ENCODE results near the gene TRIM33.

Gene TRIM33

GRCh38 chr1:114468047-114468446 lies 43.0 kb downstream of the TRIM33 start:
- H3K27ac ChIP-seq: no peak overlapping the region
- no peak overlapping the region for H3K9ac ChIP-seq
- H4K20me1 ChIP-seq: peaks cover 25 to 100% (median 76%) of the 10 kb centered on the region in 11 experiments; a peak in 18 of 22 replicates

GRCh38 chr1:114467491-114467890 lies 43.5 kb downstream of the TRIM33 start:
- Histone ChIP-seq H3K9me3 (replicated peaks in 1 of 11) (peaks cover 2 to 17% (median 9%) of the 10 kb centered on the region in 11 experiments; a peak in 10 of 22 replicates), H4K20me1 (peaks cover 23 to 100% (median 74%) of the 10 kb centered on the region in 11 experiments; a peak in 18 of 22 replicates), H3K4me3 (no peak overlapping the region), H3K36me3 (peaks cover 26 to 81% (median 58%) of the 10 kb centered on the region in 11 experiments), H3K27me3 (no peaks in the 10 kb centered on the region), H3K27ac (no peak overlapping the region), H3K4me1 (peaks cover 9 to 34% (median 21%) of the 10 kb centered on the region in 10 experiments), H3K9ac (no peak overlapping the region), H3K4me2 (peak overlapping the region in 5 of 11 experiments; percentile 10 to 50 (median 16); a peak in 6 of 22 replicates)
- TF ChIP-seq Cebpa-rat (IDR thresholded peaks at IDR 0.05): no peak

More at GRCh38 chr1:114468047-114468446, 43.0 kb downstream of the TRIM33 start:
- Histone ChIP-seq H3K27me3 (no peaks in the 10 kb centered on the region), H3K36me3 (peaks cover 24 to 81% (median 56%) of the 10 kb centered on the region in 11 experiments), H3K4me3 (no peak overlapping the region), H3K9me3 (replicated peaks in 1 of 11) (peaks cover 6 to 22% (median 15%) of the 10 kb centered on the region in 11 experiments; a peak in 20 of 22 replicates), H3K4me2 (peak overlapping the region in 7 of 11 experiments; percentile 3 to 50 (median 16); a peak in 9 of 22 replicates), H3K4me1 (peaks cover 9 to 34% (median 21%) of the 10 kb centered on the region in 10 experiments)
- no peak for TF ChIP-seq Cebpa-rat (IDR thresholded peaks at IDR 0.05)

GRCh38 chr1:114466334-114467014 lies 44.5 kb downstream of the TRIM33 start:
- Histone ChIP-seq H3K4me1 (peaks cover 9 to 34% (median 21%) of the 10 kb centered on the region in 10 experiments), H3K27me3 (no peaks in the 10 kb centered on the region), H3K4me2 (peak overlapping the region in 1 of 11 experiments; percentile 24; a peak in 1 of 22 replicates), H3K4me3 (no peak overlapping the region), H4K20me1 (peaks cover 20 to 97% (median 66%) of the 10 kb centered on the region in 11 experiments; a peak in 18 of 22 replicates), H3K9ac (no peak overlapping the region), H3K27ac (no peak overlapping the region), H3K36me3 (peaks cover 36 to 84% (median 65%) of the 10 kb centered on the region in 11 experiments), H3K9me3 (replicated peaks in 1 of 11) (peaks cover 0 to 19% (median 8%) of the 10 kb centered on the region in 11 experiments; a peak in 5 of 22 replicates)
- no peak for TF ChIP-seq Cebpa-rat (IDR thresholded peaks at IDR 0.05)

GRCh38 chr1:114462963-114463362 lies 48.0 kb downstream of the TRIM33 start:
- H3K9me3 ChIP-seq (replicated peaks in 1 of 11): peaks cover 26 to 41% (median 31%) of the 10 kb centered on the region in 11 experiments
- no peak overlapping the region for H3K27ac ChIP-seq
- no peak for TF ChIP-seq Cebpa-rat (IDR thresholded peaks at IDR 0.05)
- H3K4me2 ChIP-seq: no peak overlapping the region
- H3K9ac ChIP-seq: no peak overlapping the region
- peaks cover 6 to 62% (median 38%) of the 10 kb centered on the region in 11 experiments; a peak in 17 of 22 replicates for H4K20me1 ChIP-seq
- no peak overlapping the region for H3K4me3 ChIP-seq
- H3K4me1 ChIP-seq: peaks cover 1 to 38% (median 7%) of the 10 kb centered on the region in 10 experiments; a peak in 16 of 20 replicates
- H3K27me3 ChIP-seq: no peaks in the 10 kb centered on the region
- H3K36me3 ChIP-seq: peaks cover 52 to 93% (median 82%) of the 10 kb centered on the region in 11 experiments

- Histone ChIP-seq H3K9ac (no peak overlapping the region), H3K4me1 (peaks cover 0 to 38% (median under 1%) of the 10 kb centered on the region in 10 experiments; a peak in 10 of 20 replicates), H3K36me3 (peaks cover 57 to 97% (median 88%) of the 10 kb centered on the region in 11 experiments), H3K9me3 (replicated peaks in 1 of 11) (peaks cover 26 to 47% (median 35%) of the 10 kb centered on the region in 11 experiments), H3K27ac (no peak overlapping the region), H3K4me3 (no peak overlapping the region), H4K20me1 (peaks cover 4 to 56% (median 32%) of the 10 kb centered on the region in 11 experiments; a peak in 17 of 22 replicates), H3K4me2 (no peak overlapping the region), H3K27me3 (no peaks in the 10 kb centered on the region)
- no peak for TF ChIP-seq Cebpa-rat (IDR thresholded peaks at IDR 0.05)
Measured at GRCh38 chr1:114462341-114462740, 48.7 kb downstream of the TRIM33 start.

GRCh38 chr1:114458237-114458777 lies 52.7 kb downstream of the TRIM33 start:
- H3K9me3 ChIP-seq (replicated peaks in 1 of 11): peaks cover 26 to 45% (median 31%) of the 10 kb centered on the region in 11 experiments
- peaks cover 0 to 40% (median 0%) of the 10 kb centered on the region in 10 experiments; a peak in 6 of 20 replicates for H3K4me1 ChIP-seq
- H3K27me3 ChIP-seq: no peaks in the 10 kb centered on the region
- H3K4me2 ChIP-seq: peak overlapping the region in 3 of 11 experiments; percentile 6 to 67 (median 66); a peak in 5 of 22 replicates
- H4K20me1 ChIP-seq: peaks cover 0 to 27% (median 0%) of the 10 kb centered on the region in 11 experiments; a peak in 3 of 22 replicates
- H3K27ac ChIP-seq: peak overlapping the region in 3 of 11 experiments; percentile 52 to 78 (median 56); a peak in 6 of 22 replicates
- peaks cover 83 to 100% (median 99%) of the 10 kb centered on the region in 11 experiments for H3K36me3 ChIP-seq
- TF ChIP-seq Cebpa-rat (IDR thresholded peaks at IDR 0.05): no peak
- H3K9ac ChIP-seq: peak overlapping the region in 2 of 11 experiments; percentile 10 to 36; a peak in 2 of 22 replicates
- no peak overlapping the region; a peak in 1 of 20 replicates for H3K4me3 ChIP-seq

- no peaks in the 10 kb centered on the region for H3K27me3 ChIP-seq
- peak overlapping the region in 3 of 11 experiments; percentile 52 to 78 (median 56); a peak in 6 of 22 replicates for H3K27ac ChIP-seq
- peak overlapping the region in 2 of 11 experiments; percentile 10 to 36; a peak in 2 of 22 replicates for H3K9ac ChIP-seq
- peak overlapping the region in 3 of 11 experiments; percentile 6 to 67 (median 66); a peak in 5 of 22 replicates for H3K4me2 ChIP-seq
- peaks cover 0 to 40% (median 0%) of the 10 kb centered on the region in 10 experiments; a peak in 6 of 20 replicates for H3K4me1 ChIP-seq
- H3K4me3 ChIP-seq: no peak overlapping the region; a peak in 1 of 20 replicates
- peaks cover 84 to 100% (median 99%) of the 10 kb centered on the region in 11 experiments for H3K36me3 ChIP-seq
- H4K20me1 ChIP-seq: peaks cover 0 to 22% (median 0%) of the 10 kb centered on the region in 11 experiments; a peak in 2 of 22 replicates
- H3K9me3 ChIP-seq (replicated peaks in 1 of 11): peaks cover 26 to 45% (median 31%) of the 10 kb centered on the region in 11 experiments
- no peak for TF ChIP-seq Cebpa-rat (IDR thresholded peaks at IDR 0.05)
Measured at GRCh38 chr1:114457675-114458236, 53.2 kb downstream of the TRIM33 start.

- H3K36me3 ChIP-seq: peaks cover 86 to 100% (median 98%) of the 10 kb centered on the region in 11 experiments
- H3K9me3 ChIP-seq (replicated peaks in 1 of 11): peaks cover 26 to 45% (median 31%) of the 10 kb centered on the region in 11 experiments
- peaks cover 0 to 12% (median 0%) of the 10 kb centered on the region in 11 experiments; a peak in 1 of 22 replicates for H4K20me1 ChIP-seq
- no peak overlapping the region for H3K4me3 ChIP-seq
- H3K4me1 ChIP-seq: peaks cover 0 to 40% (median 0%) of the 10 kb centered on the region in 10 experiments; a peak in 6 of 20 replicates
- no peak overlapping the region for H3K9ac ChIP-seq
- TF ChIP-seq Cebpa-rat (IDR thresholded peaks at IDR 0.05): no peak
- peak overlapping the region in 1 of 11 experiments; percentile 67; a peak in 1 of 22 replicates for H3K4me2 ChIP-seq
- H3K27me3 ChIP-seq: no peaks in the 10 kb centered on the region
- 0 out of 22 replicates have a peak overlapping the region, but pooled peaks of 1 of the 11 experiments have one; percentile 78 for H3K27ac ChIP-seq
Measured at GRCh38 chr1:114456586-114456985, 54.4 kb downstream of the TRIM33 start.
